CMK (cell line): ENCODE measurements around the gene ACOT8.

Experiments
- DNase-seq: peaks from one replicate; pipeline ENCODE4 v3.0.0-alpha.2; 2010; ENCODE audit warnings: low read depth

Gene ACOT8

GRCh38 chr20:45792317-45793118 lies 64.7 kb downstream of the ACOT8 start:
- DNase-seq = no peak
